ENCODE results near the gene XRRA1.

DNA sequence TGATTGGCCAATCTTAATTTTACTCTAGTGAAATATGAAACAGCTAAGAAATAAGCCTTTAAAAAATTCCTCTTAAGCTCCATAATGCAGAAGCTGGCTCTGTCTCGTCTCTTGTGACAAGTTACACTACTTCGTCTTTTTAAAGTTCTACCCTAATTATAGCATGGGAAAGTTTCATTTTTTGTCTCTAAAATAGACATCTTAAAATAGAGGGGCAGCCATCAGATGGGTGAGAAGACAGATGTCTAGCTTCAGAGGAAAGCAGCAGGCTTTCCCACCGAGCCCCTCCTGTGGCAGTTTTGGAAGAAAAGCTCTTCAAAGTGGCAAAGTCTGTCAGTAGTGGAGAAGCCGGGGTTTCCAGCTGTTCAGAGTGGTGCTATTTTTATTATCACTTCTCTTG, 39.5 kb downstream of the XRRA1 start:
- no peak for TF ChIP-seq CTCF (conservative IDR thresholded peaks at IDR 0.05; ENCODE audit: low read length)
- no peak for TF ChIP-seq EZH2phosphoT487 (IDR thresholded peaks at IDR 0.05; ENCODE audit: borderline replicate concordance)
